NOMO-1 treated with dmso at 0.1 percent for 144 hours (cell line): ENCODE measurements around the gene ZDHHC8.

Experiments
- DNase-seq: peaks from one replicate; lab custom pipeline; 2025; ENCODE audit not compliant: unreplicated experiment; lab: John Stamatoyannopoulos, UW

ZDHHC8 gene

DNA sequence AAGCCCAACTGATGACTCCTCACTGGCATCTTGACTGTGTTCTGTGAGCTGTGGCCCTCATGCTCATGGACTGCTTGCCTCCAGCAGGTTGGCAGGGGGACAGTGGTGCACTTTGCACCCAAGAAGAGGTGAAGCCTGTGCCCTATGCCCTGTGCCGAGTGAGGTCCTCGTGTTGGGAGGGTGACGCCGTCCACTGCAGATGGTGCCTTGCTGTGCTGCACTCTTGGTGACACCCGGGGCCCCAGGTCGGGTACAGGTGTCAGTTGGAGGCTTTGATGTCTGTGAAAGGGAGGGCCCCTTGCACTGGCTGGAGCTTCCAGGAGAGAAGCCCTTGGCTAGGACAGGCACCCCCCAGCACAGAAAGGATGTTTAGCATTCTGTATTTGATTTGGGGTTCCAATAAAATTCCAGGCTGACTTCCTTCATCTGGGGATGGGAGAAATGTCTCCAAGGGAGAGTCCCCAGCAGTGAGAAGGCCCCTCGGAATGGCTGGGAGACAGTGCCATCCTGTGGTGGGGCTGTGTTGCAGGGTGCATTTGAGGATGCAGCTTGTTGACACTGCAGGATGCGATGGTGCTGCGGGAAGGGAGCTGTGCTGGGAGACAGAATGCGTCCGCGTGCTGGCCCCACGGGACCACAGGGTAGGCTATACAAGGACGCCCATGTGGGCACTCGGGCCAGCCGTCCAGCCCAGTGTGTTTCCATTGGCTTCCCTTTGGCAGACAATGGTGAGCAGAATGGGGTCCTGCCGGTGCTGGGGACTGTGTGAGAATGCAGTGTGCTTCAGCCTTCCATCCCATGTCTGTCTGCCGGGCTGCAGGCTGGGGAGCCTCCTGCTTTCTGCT lies 2.5 kb upstream of the ZDHHC8 start:
- no peak for DNase-seq

DNA sequence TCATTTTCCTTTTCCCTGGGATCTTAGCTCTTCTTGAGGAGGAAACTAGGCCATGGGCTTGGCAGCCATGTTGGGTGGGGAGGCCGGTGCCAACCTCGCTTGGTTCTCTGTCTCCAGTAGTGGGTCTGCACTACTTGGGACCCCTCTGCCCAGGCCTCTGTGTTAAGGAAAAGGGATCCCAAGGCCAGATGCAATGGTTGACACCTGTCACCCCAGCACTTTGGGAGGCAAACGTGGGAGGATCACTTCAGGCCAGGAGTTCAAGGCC lies 1.9 kb upstream of the ZDHHC8 start:
- DNase-seq, result no peak

DNA sequence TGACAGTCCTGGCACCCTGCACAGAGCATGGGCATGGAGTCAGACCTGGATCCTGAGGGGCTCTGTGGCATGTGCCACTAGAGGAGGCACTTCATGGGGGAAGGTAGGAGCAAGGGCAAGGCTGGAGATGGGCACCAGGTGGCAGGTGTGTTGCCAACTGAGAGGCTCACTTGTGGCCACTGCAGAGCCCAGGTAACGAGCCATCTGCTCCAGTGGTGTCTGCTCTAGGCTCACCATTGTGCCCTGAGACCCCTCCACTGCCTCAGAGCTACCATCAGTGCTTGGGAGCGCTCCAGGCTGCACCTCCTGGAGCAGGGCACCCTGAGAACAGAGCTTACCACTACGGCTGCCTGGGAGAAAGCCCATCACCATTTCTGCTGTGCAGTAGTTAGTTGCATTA lies 1.3 kb upstream of the ZDHHC8 start:
- DNase-seq, result no peak

DNA sequence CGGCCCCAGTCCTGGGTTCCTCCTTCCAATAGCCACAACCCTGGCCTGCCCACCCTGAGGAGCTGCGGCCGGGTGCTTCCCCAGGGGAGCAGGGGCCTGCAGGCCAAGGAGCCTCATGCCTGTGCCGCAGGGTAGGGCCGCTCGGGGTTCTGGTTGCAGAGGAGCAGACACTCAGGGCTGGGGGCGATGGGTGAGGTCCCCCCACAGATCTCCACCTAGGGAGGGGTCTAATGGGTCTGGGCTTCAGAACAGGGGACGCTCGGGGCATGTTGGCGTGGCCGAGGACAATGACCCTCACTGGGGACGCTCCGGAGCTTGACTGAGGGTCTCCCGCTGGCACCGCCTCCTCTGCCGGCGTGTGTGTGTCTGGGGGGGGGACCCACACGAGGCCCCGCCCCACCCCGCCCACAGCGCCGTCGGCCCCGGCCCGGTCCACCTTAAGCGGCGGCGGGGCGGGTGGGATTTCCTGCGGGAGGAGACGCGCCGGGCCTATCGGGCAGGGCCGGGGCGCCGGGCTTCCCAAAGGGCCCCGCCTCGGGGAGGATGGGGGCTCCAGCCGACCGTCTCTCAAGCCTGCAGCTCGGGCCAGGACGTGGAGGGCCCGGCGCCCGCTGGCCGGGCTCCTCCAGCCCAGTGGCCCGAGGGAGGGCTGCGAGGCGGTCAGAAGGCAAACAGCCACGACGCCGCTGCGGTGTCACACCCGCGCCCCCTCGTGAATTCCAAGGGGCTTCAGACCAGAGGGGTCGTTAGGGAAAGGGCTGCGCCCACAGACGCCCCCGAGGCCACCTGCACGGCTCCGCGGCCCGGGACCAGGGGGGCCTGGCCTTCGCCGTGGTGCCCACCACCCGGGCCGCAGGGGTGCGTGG lies 640 bp upstream of the ZDHHC8 start:
- DNase-seq, result peak; percentile 30

DNA sequence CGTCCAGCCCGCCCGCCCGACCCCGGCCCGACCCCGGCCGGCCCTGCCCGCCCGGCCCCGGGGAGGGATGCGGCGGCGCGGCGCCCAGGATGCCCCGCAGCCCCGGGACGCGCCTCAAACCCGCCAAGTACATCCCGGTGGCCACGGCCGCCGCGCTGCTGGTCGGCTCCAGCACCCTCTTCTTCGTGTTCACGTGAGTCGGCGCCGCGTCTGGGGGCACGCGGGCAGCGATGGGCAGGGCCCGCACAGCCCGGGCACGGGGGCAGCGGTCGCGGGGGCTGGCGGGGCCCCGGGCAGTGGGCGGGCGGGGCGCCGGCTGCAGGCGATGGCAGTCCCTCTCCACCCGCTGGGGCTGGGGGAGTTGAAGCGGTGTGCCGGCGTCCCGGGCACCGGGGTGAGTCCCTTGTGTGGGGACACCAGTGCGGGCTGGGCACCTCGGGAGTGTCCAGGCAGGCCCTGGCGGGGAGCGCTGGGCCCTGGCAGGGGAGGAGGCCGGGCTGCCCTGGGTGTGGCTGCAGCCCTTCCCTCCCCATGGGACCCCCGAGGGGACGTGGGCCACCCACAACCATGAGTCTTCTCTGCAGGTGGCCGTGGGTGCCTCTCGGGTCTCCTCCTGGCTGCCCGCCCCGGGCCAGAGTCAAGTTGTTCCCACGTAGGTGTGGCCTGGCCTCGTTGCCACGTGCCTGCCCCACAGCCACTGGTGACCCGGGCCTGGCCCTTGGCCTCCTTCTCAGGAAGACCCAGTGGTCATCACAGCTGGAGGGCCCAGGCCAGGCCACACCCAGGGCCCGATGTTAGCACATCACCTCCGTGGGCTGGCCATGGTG lies 468 bp downstream of the ZDHHC8 start:
- DNase-seq, result no peak

DNA sequence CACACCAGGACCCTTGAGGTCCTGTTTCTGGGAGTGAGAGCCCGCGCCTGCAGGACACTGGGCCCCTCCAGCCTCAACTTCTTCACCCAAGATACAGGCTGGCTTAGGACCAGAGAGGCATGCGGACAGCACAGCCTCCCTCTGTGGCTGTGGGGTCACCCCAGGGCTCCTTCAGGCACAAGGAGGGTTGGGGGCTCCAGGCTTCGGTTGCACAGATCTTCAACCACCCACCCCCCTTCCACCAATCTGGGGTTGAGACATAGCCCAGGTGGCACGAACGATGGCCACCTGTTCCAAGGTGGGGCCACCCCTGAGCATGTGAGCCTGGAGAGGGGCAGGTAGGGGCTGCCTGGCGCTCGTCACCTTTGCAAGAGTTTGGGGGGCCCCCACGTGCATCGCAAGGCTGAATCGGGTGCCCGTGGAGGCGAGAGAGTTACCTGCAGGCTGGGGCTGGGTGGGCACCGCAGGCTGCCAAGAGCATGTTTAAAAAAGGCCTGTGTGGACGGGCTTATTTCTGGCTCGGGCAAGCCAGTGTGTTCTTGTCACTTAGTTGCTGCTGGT lies 1.2 kb downstream of the ZDHHC8 start:
- DNase-seq, result no peak

DNA sequence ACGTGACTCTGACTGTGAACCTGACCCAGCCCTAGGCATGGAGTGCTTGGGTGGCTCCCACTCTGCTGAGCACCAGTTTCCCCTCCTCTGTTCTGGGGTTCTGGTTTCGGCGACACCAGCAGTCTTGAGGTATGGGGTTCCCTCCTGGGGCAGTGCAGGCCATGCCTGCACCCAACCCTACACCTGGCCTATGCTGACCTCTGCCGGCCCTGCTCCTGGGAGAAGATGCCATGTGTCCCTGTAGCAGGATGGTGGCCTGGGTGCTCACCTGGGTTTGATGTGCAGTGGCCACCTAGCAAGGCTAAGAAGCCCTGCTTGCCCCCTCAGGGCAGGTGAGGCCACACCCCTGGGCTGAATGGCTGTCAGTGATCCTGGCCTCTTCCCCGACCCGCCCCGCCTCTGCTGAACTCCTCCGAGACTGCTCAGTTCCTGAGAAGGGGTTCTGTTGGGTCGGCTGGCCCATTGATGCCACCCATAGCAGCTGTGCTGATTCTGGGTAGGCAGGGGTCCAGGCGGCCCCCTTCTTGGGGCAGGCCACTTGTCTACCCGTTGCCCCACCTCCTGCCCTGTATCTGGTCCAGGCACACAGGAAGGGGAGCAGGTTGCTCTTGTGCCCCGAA lies 2.4 kb downstream of the ZDHHC8 start:
- DNase-seq, result no peak

DNA sequence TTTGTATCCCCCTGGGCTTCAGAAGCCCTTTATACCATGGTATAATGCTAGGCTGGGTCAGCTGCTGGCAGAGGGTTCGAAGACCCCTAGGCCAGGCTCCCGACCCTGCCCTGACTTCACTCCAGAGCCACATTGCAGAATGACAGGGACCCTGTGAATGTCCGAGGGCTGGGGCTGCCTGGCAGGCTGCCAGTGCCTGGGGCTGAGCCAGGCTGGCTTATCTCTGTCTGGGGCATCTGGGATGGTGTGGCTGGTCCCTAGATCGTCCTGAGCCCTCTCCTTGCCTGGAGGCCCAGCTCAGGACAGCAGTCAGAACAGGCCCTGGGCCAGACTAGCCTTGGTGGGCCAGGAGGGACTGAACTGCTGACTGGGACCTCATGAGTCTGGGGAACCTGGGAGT lies 3.7 kb downstream of the ZDHHC8 start:
- no peak for DNase-seq

DNA sequence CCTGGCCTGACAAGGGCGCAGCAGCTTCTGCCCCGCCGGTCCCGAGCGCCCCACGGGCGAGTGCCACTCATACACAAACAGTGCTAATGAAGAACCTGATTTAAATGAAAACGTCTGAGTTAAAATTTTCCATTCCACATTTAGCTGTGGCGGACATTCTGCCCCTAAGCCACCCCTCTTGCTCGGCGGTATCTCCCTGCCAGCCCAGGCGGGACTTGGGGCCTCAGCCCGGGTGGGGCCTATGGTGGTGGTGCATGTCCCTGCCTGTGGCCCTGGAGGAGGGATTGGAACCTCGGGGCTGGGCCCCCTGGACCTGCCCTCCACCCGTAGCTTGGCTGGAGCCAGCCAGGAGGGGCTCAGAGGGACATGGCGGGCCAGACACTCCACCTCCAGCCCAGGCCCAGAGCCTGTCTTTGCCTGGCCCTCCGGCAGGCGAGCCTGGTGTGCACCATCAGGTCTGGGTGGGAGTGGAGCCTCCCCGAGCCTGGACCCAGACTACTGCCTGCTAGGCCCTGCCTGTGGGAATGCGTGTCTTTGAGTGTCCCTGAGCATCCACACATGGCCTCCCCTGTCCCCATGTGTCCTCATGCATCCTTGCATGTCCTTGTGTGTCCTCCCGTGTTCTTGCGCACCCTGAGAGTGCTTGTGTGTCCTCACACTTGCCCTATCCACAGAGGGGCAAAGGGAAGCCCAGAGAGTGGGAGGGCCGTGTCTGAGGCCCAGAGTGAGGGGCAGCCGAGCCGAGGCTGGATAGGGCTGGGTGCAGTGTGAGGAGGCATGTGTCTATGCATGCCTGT lies 4.4 kb downstream of the ZDHHC8 start:
- no peak for DNase-seq

DNA sequence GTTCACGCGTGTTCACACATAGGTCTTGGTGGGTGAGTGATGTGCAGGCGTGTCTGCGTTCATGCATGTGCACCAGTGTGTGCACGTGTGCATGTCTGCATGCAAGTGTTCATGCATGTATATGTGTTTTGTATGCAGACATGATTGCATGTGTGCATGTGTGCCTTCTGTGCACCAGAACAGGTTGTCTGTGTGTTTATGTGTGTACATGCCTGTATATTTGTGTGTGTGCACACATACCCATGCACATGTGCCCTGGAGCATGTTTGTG lies 4.9 kb downstream of the ZDHHC8 start:
- no peak for DNase-seq

DNA sequence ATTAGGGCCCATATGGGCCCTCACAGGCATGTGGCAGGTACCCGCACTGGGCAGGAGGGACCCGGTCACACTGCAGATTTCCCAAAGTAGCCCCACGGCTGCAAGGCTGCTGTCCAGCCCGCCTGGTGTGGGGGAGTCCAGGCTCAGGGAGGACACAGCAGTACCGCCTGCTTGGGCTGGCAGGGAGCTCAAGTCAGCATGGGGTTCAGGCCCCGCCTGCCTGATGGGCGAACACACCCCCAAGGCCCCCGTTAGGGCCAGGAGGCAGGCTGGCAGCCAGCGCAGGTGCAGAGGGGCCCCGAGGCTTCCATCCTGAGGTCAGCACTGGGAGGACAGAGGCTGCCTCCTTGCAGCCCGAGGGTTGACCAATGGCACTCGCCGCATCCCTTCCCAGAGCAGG lies 5.5 kb downstream of the ZDHHC8 start:
- no peak for DNase-seq

DNA sequence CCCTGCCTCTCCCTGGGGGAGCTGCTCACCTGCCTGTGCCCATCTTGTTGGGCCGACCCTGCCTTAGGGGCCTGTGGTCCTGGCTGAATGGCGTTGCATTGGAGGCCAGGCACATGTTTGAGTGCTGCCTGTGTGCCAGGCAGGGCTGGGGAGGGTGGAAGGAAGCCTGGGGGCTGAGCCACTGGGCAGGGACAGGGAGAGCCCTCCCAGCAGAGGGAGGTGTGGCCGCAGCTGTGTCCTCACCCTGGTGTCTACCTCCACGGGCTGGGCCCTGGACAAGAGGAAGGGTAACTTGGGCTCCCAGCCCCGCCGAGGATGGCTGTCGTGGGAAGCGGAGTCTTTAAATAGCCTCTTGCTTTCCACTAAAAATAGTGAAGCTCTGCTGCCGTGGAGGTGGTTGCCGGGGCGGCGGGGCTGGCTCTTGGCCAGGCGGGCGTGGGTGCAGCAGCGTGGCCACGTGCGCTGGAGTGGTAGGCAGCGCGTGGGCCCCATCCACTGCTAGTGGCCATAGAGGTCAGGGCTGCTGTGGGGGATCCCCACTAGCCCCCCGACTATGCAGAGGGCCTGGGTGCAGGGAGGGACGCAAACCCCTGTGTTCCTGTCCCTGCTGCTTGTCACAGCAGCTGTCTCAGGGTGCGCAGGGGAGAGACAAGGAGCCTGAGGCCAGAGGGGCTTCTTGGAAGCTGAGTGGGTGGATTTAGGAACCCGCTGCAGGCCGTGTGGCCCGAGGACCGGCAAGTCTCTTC lies 6.2 kb downstream of the ZDHHC8 start:
- DNase-seq, result no peak

DNA sequence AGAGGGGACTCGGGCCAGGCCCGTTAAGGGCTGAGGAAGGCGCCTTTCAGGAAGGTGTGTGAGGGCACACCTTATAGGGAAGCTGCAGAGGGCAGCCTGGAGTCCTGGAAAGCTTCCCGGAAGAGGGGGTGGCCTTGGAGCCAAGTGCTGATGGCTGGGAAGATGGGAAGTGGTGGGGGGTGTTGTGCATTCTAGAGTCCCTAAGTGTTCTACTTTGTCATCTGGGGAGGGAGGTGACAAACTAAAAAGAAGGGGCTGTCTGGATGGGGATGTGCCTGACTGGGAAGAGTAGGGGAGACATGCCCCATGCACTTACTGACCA lies 6.8 kb downstream of the ZDHHC8 start:
- DNase-seq, result no peak

DNA sequence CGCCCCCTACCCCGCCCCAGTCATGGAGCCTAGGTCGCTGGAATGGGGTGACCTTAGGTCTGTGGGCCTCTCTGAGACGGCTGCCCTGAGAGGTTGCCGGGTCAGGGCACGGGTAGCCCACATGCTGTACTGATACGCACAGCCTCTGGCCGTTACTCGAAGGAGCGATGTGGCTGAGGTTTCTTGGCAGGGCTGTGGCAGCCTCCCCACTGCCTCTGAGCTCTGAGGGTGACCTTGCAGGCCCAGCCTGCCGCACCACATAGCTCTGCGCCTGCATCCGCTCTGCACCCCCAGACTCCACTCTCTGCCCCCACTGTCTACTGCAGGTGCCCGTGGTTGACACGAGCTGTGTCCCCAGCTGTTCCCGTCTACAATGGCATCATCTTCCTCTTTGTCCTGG lies 7.3 kb downstream of the ZDHHC8 start:
- DNase-seq, result no peak

DNA sequence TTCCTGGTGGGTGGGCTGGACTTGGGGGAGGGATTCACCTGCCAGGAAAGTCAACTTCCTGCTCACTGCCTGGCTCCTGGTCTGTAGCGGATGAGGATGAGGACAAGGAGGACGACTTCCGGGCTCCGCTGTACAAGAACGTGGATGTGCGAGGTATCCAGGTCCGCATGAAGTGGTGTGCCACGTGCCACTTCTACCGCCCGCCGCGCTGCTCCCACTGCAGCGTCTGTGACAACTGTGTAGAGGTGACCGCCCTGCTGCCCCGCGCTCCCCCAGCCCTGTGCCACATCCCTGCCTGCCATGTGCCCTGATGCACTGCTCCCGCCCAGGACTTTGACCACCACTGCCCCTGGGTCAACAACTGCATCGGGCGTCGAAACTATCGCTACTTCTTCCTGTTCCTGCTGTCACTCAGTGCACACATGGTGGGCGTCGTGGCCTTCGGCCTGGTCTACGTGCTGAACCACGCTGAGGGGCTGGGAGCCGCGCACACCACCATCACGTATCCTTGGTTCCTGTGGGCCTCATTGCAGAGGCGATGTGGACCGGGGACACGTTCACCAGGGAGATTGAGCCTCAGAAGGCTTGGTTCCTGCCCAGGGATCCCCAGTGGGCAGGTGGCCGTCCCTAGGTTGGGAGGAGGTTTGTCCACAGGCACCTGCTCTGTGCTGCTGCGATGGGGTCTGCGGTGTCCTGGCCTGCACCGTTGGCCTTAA lies 7.9 kb downstream of the ZDHHC8 start:
- no peak for DNase-seq

DNA sequence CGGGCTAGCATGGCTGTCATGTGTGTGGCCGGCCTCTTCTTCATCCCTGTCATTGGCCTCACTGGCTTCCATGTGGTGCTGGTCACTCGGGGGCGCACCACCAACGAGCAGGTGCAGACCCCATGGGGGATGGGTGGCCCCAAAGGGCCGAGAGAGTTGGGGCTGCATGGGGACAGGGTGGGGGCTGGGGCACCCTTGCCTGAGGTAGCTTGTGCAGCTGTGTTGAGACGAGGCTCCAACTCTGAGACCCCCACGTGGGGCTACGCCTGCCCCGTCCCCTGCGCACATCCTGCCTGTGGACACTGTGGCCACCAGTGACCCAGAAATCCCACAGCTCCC lies 8.5 kb downstream of the ZDHHC8 start:
- no peak for DNase-seq

DNA sequence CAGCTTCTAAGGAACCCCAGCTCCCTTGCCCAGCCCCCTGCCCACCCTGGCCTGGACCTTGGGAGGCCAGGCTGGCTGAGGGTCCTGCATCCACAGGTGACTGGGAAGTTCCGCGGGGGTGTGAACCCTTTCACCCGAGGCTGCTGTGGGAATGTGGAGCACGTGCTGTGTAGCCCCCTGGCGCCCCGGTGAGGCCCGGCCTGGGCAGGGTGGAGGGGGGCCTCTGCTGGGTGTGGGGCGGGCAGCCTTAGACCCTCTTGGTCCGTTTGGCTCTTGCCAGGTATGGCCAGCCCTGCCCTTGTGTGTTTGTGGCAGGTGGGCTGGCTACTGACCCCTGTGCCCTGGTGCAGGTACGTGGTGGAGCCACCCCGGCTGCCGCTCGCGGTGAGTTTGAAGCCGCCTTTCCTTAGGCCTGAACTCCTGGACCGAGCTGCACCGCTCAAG lies 8.9 kb downstream of the ZDHHC8 start:
- no peak for DNase-seq

DNA sequence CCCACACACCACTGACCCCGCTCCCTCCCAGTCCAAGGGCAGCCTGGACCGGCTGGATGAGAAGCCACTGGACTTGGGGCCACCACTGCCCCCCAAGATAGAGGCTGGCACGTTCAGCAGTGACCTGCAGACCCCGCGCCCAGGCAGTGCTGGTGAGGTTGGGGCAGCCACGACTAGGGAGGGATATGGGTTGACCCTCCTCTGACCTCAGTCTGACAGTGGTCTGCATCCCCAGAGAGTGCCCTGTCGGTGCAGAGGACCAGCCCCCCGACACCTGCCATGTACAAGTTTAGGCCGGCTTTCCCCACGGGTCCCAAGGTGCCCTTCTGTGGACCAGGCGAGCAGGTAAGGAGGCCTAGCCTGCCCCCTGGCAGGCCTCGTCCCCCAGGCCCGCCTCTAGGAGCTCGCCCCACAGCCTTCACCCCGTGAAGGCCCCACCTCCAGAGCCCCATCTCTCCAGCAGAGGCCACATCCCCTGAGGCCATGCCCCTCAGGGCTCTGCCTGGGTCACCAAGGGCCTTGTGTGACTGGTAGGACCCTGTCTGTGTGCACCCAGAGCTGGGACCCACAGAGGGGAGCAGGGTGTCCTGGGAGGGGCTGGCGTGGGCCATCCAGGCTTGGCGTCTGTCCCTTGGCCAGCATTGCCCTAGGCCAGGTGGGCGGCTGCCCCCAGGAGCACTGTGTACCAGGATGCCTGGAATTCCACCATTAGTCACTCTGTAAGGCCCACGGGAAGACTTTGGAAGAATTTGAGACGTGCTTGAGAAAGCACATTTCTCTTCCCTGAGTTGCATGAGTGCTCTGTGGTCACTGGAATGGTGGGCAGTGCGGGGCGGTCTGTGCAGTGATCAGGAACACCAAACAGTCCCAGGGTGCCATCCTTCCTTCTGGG lies 9.8 kb downstream of the ZDHHC8 start:
- DNase-seq, result no peak
